Measurements from ENCODE around the gene CELF2.

GRCh38 chr10:11212288-11213085 lies 194.8 kb downstream of the CELF2 start:
- TF ChIP-seq, protein P1, sequence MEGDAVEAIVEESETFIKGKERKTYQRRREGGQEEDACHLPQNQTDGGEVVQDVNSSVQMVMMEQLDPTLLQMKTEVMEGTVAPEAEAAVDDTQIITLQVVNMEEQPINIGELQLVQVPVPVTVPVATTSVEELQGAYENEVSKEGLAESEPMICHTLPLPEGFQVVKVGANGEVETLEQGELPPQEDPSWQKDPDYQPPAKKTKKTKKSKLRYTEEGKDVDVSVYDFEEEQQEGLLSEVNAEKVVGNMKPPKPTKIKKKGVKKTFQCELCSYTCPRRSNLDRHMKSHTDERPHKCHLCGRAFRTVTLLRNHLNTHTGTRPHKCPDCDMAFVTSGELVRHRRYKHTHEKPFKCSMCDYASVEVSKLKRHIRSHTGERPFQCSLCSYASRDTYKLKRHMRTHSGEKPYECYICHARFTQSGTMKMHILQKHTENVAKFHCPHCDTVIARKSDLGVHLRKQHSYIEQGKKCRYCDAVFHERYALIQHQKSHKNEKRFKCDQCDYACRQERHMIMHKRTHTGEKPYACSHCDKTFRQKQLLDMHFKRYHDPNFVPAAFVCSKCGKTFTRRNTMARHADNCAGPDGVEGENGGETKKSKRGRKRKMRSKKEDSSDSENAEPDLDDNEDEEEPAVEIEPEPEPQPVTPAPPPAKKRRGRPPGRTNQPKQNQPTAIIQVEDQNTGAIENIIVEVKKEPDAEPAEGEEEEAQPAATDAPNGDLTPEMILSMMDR (IDR thresholded peaks at IDR 0.05; ENCODE audit: borderline replicate concordance, extremely low read depth, low read length, poor library complexity, severe bottlenecking), result no peak
- TF ChIP-seq EZH2 (IDR thresholded peaks at IDR 0.05; ENCODE audit: borderline replicate concordance, low read depth, low read length, severe bottlenecking), result no peak

Measured in DND-41 (cell line).